WI38 (cell line): ENCODE measurements around the gene CFAP410.

Experiments used
- H3K4me3 ChIP-seq: 2 replicates; pipeline ENCODE4 v1.5.1; 2011; ENCODE audit warnings: low read depth, mild to moderate bottlenecking, control low read depth, low read length
- CTCF ChIP-seq: IDR thresholded peaks from 2 replicates; pipeline ENCODE4 v1.5.1; 2012; ENCODE audit warnings: low read depth, mild to moderate bottlenecking, control low read depth, low read length

The CFAP410 gene

DNA sequence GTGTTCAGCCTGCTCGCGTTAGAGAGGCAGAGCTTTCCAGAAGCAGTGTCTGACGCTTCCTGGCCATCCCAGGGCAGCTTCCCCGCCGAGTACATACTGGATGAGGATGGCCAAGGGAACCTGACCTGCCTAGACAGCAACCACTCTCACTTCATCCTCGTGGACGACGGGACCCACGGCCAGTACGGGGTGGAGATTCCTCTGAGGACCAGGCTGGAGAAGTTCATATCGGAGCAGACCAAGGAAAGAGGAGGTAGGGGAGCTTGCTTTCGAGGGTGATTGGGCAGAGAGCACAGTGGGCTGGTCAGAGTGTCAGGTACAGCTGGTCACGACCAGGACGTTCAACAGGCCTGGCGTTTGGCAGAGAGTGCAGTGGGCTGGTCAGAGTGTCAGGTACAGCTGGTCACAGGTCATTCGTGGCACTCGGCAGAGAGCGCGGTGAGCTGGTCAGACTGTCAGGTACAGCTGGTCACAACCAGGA is 36.6 kb upstream of the CFAP410 start:
- TF ChIP-seq CTCF, result no peak
- H3K4me3 ChIP-seq, result no peak overlapping the region

- no peak for TF ChIP-seq CTCF
- H3K4me3 ChIP-seq, result no peak overlapping the region
Measured at GRCh38 chr21:44375281-44375651, 36.1 kb upstream of the CFAP410 start.

- TF ChIP-seq CTCF, result no peak
- no peak overlapping the region for H3K4me3 ChIP-seq
Measured at GRCh38 chr21:44374601-44375280, 35.6 kb upstream of the CFAP410 start.

DNA sequence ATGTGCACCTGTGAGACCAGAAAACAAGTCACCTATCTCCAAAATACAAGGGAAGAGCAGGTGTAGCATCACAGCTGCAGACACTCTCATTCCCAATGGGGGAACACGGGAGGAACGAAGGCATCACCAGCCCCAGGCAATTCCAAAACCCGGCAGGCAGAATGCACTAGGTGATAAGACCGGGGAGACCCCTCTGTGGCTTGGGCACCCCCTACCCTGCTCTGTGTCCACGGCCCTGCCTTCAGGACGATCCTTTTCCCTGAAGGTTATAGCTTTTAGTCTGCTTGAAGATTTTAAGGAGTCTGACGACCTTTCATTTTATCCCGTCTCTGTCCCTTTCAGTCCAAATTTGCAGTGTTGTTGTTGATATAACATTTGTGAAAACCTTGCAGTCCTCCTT is 33.4 kb upstream of the CFAP410 start:
- no peak for TF ChIP-seq CTCF
- no peak overlapping the region for H3K4me3 ChIP-seq

DNA sequence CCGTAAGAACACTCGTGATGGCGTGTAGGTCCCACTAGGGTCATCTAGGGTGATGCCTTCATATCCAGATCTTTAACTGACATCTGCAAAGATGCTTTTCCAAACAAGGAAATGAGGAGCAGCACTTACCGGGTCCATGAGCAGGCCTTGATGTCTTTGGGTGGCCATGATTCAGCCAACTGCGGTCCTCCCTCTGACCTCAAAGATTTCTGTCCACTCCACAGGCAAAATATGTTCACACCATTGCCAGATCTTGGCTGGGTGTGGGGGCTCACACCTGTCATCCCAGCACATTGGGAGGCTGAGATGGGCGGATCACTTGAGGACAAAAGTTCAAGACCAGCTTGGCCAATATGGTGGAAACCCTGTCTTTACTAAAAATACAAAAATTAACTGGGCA is 32.4 kb upstream of the CFAP410 start:
- no peak for TF ChIP-seq CTCF
- no peak overlapping the region for H3K4me3 ChIP-seq

DNA sequence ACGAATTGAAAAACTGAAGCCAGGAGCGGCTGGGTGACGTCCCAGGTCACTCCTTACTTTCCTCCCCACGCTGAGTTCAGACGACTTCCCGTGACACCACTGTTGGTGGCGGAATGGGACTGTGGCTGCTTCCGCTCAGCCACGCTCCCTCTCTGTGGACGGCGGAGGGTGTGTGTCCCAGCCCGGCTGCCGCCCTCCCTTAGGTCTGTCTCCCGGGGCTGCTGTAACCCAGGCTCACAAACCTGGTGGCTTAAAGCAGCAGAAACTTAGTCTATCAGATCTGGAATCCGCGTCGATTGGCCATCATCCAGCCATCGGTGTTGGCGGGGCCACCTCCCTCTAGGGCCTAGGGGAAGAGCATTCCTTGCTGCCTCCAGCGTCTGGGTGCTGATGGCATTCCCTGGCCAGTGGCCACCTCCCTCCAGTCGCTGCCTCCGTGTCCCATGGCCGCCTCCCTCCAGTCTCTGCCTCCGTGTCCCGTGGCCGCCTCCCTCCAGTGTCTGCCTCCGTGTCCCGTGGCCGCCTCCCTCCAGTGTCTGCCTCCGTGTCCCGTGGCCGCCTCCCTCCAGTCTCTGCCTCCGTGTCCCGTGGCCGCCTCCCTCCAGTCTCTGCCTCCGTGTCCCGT is 31.7 kb upstream of the CFAP410 start:
- no peak for TF ChIP-seq CTCF
- no peak overlapping the region for H3K4me3 ChIP-seq

GRCh38 chr21:44370027-44370735 is 31.0 kb upstream of the CFAP410 start:
- no peak overlapping the region for H3K4me3 ChIP-seq
- no peak for TF ChIP-seq CTCF
